K562 (cell line): ENCODE data around the gene CASP2. TPM values are rescaled to one million over a fixed set of nuclear protein-coding genes. Genes with fewer than 3 reads are reported as not detected.
A peak's percentile ranks its signal among the peaks of the same experiment; 100 is the strongest.

ENCODE experiments used
- ATAC-seq: fragments of 200-7000 bp; cut with Tn5 transposase; 3 replicates; pipeline ENCODE4 v1.9.1; 2020; ENCODE audit warnings: moderate library complexity
- BruUV-seq: library from RNA; stranded (reverse); fragments of 400-500 nt; replicated peaks from 2 replicates; lab custom pipeline; 2021; lab: Mats Ljungman, UMichigan
- CTCF ChIA-PET: fragments of 300-600 bp; formaldehyde crosslinking; extraction: SDS; loops from one replicate; lab custom pipeline; 2021; ENCODE audit warnings: low intra/inter-chr PET ratio; lab: Yijun Ruan, JAX
- POLR2A ChIA-PET: fragments of 300-600, 350-650 bp; sonication (Branson Sonifier 250); formaldehyde crosslinking; extraction: SDS; loops from one replicate; lab custom pipeline; 2021; ENCODE audit warnings: antibody characterized with exemption, inconsistent platforms; lab: Yijun Ruan, JAX
- DNase-seq, 4 experiments: peaks; one replicate each; pipeline versions ENCODE4 v3.0.0 to v3.0.0-alpha.2; 2011 to 2018; ENCODE audit warnings: low spot score in 3 of 4, mixed read lengths in 3 of 4; ENCODE audit errors: extremely low read depth in 1 of 4
- FAIRE-seq: peaks from 2 replicates; lab custom pipeline; 2011; peaks lifted over from hg19 to GRCh38; lab: Jason Lieb, UNC
- H2AFZ ChIP-seq: 2 replicates; pipeline ENCODE4 v1.6.0; 2011; ENCODE audit warnings: low read depth, low read length, control low read depth, inconsistent platforms
- H3K27ac ChIP-seq: fragments of 200-600 bp; 3 replicates; pipeline ENCODE4 v1.8.0; 2011; ENCODE audit warnings: low read depth, mild to moderate bottlenecking, control low read depth, inconsistent platforms, low read length, moderate library complexity, mixed read lengths; ENCODE audit errors: extremely low read depth
- H3K27me3 ChIP-seq, 2 experiments: fragments of 300-600 bp in 1 of 2; 2 replicates in 1 of 2; 3 replicates in 1 of 2; pipeline versions ENCODE4 v1.6.0 to v1.8.0; 2011; ENCODE audit warnings: inconsistent platforms in 2 of 2, low read length in 2 of 2, mild to moderate bottlenecking in 1 of 2, mixed read lengths in 1 of 2, moderate library complexity in 1 of 2; ENCODE audit not compliant: control insufficient read depth in 2 of 2, insufficient read depth in 2 of 2
- H3K36me3 ChIP-seq: fragments of 300-600 bp; 3 replicates; pipeline ENCODE4 v1.8.0; 2011; ENCODE audit warnings: mild to moderate bottlenecking, low read length, inconsistent platforms; ENCODE audit not compliant: control insufficient read depth, insufficient read depth
- H3K4me1 ChIP-seq, 2 experiments: fragments of 200-600 bp in 1 of 2; replicated peaks in 1 of 2; 2 replicates in 1 of 2; 3 replicates in 1 of 2; pipeline versions ENCODE4 v1.5.1 to v1.8.0; 2011; ENCODE audit warnings: inconsistent platforms in 2 of 2, low read length in 2 of 2, mild to moderate bottlenecking in 1 of 2, mixed read lengths in 1 of 2, moderate library complexity in 1 of 2; ENCODE audit not compliant: control insufficient read depth in 2 of 2, insufficient read depth in 2 of 2
- H3K4me2 ChIP-seq: 2 replicates; pipeline ENCODE4 v1.6.1; 2011; ENCODE audit warnings: low read length, control low read depth, inconsistent platforms, mixed read lengths; ENCODE audit not compliant: insufficient read depth
- H3K4me3 ChIP-seq: fragments of 200-600 bp; sonication (generic), shearing (Covaris generic); 2 replicates; pipeline ENCODE4 v1.5.1; 2016; ENCODE audit warnings: control low read depth, inconsistent platforms
- H3K79me2 ChIP-seq: fragments of 200-600 bp; 3 replicates; pipeline ENCODE4 v1.8.0; 2011; ENCODE audit warnings: low read length, inconsistent platforms; ENCODE audit not compliant: control insufficient read depth, insufficient read depth
- H3K9ac ChIP-seq, 2 experiments: 2 replicates each; pipeline versions ENCODE4 v1.6.0 to v1.6.1; 2011; ENCODE audit warnings: low read depth in 2 of 2, low read length in 2 of 2, control low read depth in 1 of 2, inconsistent platforms in 1 of 2, mild to moderate bottlenecking in 1 of 2, mixed read lengths in 1 of 2; ENCODE audit not compliant: insufficient read depth in 1 of 2
- H3K9me1 ChIP-seq: one replicate; pipeline ENCODE4 v1.6.0; 2011; ENCODE audit warnings: inconsistent platforms, mild to moderate bottlenecking, low read length, moderate library complexity; ENCODE audit not compliant: control insufficient read depth, insufficient read depth
- H3K9me3 ChIP-seq: replicated peaks from 2 replicates; pipeline ENCODE4 v1.5.1; 2011; ENCODE audit warnings: low read depth, low read length, inconsistent platforms; ENCODE audit not compliant: control insufficient read depth, insufficient read depth
- H4K20me1 ChIP-seq: replicated peaks from 2 replicates; pipeline ENCODE4 v1.6.1; 2011; ENCODE audit warnings: low read length, inconsistent platforms, mixed read lengths; ENCODE audit not compliant: control insufficient read depth, insufficient read depth
- ESRRA ChIP-seq: fragments of 450-650 bp; IDR thresholded peaks from 2 replicates; pipeline ENCODE4 v1.6.1; 2014; ENCODE audit warnings: low read depth, mild to moderate bottlenecking, moderate library complexity, borderline replicate concordance
- ETV5 ChIP-seq: sonication (generic); formaldehyde crosslinking; IDR thresholded peaks from 2 replicates; pipeline ENCODE4 v1.4.0; 2020; ENCODE audit warnings: low read depth, mild to moderate bottlenecking, missing genetic modification reagents
- GATAD2A ChIP-seq: fragments of 450-650 bp; IDR thresholded peaks from 2 replicates; pipeline ENCODE4 v1.6.1; 2017
- HSF4 ChIP-seq: fragments of 250-450 bp; sonication (Bioruptor Pico); IDR thresholded peaks from 2 replicates; pipeline ENCODE4 v2.1.2; 2022; ENCODE audit warnings: mild to moderate bottlenecking, moderate library complexity, borderline replicate concordance
- ID3 ChIP-seq, 2 experiments: fragments of 250-450 bp in 1 of 2; fragments of 450-650 bp in 1 of 2; sonication (Bioruptor Pico) in 1 of 2; IDR thresholded peaks; 2 replicates each; pipeline versions ENCODE4 v1.6.1 to v1.8.0; 2016 to 2021; ENCODE audit warnings: mild to moderate bottlenecking in 2 of 2, moderate library complexity in 2 of 2, missing compliant biosample characterization in 1 of 2, missing genetic modification characterization in 1 of 2
- MTA2 ChIP-seq: fragments of 450-650 bp; IDR thresholded peaks from 2 replicates; pipeline ENCODE4 v1.6.1; 2016; ENCODE audit warnings: low read depth
- POU5F1 ChIP-seq: fragments of 150-350 bp; IDR thresholded peaks from 2 replicates; pipeline ENCODE4 v1.6.1; 2014; ENCODE audit warnings: borderline replicate concordance, low read length, low read depth, mild to moderate bottlenecking; ENCODE audit not compliant: partially characterized antibody
- RBBP5 ChIP-seq: fragments of 200-600 bp; sonication (generic); IDR thresholded peaks from 2 replicates; pipeline ENCODE4 v1.6.1; 2012; ENCODE audit warnings: borderline replicate concordance, mild to moderate bottlenecking, low read length, control low read depth, inconsistent platforms; ENCODE audit not compliant: insufficient read depth, poor library complexity, severe bottlenecking
- RBM39 ChIP-seq: fragments of 200-400 bp; formaldehyde crosslinking; optimal IDR thresholded peaks from 2 replicates; pipeline ENCODE3; 2018; ENCODE audit warnings: low read depth, low read length
- SMC3 ChIP-seq: conservative IDR thresholded peaks from 2 replicates; pipeline ENCODE4 v1.6.1; 2011; ENCODE audit warnings: low read depth, low read length, improper control_type of control experiment; ENCODE audit not compliant: insufficient read depth
- SOX6 ChIP-seq: fragments of 450-650 bp; IDR thresholded peaks from 2 replicates; pipeline ENCODE4 v1.6.1; 2014; ENCODE audit warnings: mild to moderate bottlenecking
- SPI1 ChIP-seq: IDR thresholded peaks from 2 replicates; pipeline ENCODE4 v1.6.1; 2011; ENCODE audit warnings: low read depth, low read length, control low read depth, borderline replicate concordance
- TEAD4 ChIP-seq, 2 experiments: sonication (generic) in 1 of 2; formaldehyde crosslinking in 1 of 2; IDR thresholded peaks; 2 replicates each; pipeline versions ENCODE4 v1.6.1 to v1.8.0; 2012 to 2022; ENCODE audit warnings: borderline replicate concordance in 1 of 2, inconsistent platforms in 1 of 2, low read length in 1 of 2, mild to moderate bottlenecking in 1 of 2, missing genetic modification reagents in 1 of 2
- ZNF140 ChIP-seq: fragments of 250-450 bp; sonication (Bioruptor Pico); IDR thresholded peaks from 2 replicates; pipeline ENCODE4 v1.8.0; 2021; ENCODE audit warnings: moderate library complexity, mild to moderate bottlenecking, inconsistent platforms
- ZNF444 ChIP-seq: fragments of 250-450 bp; sonication (Bioruptor Pico); IDR thresholded peaks from 2 replicates; pipeline ENCODE4 v1.4.0; 2020; ENCODE audit warnings: mild to moderate bottlenecking, moderate library complexity
- ZNF77 ChIP-seq: fragments of 250-450 bp; sonication (Bioruptor Pico); IDR thresholded peaks from 2 replicates; pipeline ENCODE4 v1.5.0; 2020
- ZNF778 ChIP-seq: fragments of 450-650 bp; formaldehyde crosslinking; IDR thresholded peaks from 2 replicates; pipeline ENCODE4 v1.4.0; 2020; ENCODE audit warnings: mild to moderate bottlenecking, moderate library complexity
- WGBS: fragments of 100-300 bp; shearing (Covaris generic); methylation state at CpG from one replicate; pipeline ENCODE4 v1.1.6; 2016; ENCODE audit warnings: low coverage, mixed read lengths; ENCODE audit not compliant: insufficient coverage; ENCODE audit errors: missing lambda C conversion rate; 5-methylcytosine and 5-hydroxymethylcytosine counted together
- in situ Hi-C: fragments of 300-500 bp; cut with MboI; formaldehyde crosslinking; loops from 4 replicates; pipeline ENCODE4 v1.15.0; 2018; ENCODE audit warnings: inconsistent platforms, mixed read lengths
- intact Hi-C: fragments of 100-400 bp; cut with micrococcal nuclease; formaldehyde crosslinking; loops from 2 replicates; pipeline ENCODE4 v1.14.2; 2022
- polyA plus RNA-seq, 8 experiments: library from polyadenylated mRNA; depleted of rRNA in 4 of 8; stranded (reverse) in 5 of 8; unstranded in 3 of 8; fragments of >200 nt; fragmentation: Nextera tagmentation in 2 of 8; fragmentation: Illumina TruSeq in 1 of 8; extraction: Ambion mirVana in 2 of 8; extraction: Trizol in 1 of 8; gene quantifications; 2 replicates each; pipeline versions ENCODE4 v1.2.1 to v1.2.3, GENCODE V29; 2011 to 2014; ENCODE audit warnings: inconsistent platforms in 1 of 8, missing spikeins in 1 of 8
- total RNA-seq, 7 experiments: library from RNA; depleted of rRNA in 6 of 7; stranded (reverse); fragments of >200 nt in 6 of 7; fragmentation: Illumina TruSeq in 2 of 7; extraction: Trizol in 2 of 7; gene quantifications; 2 replicates each; pipeline versions ENCODE4 v1.2.1 to v1.2.3, GENCODE V29; 2011 to 2021; ENCODE audit warnings: low replicate concordance in 1 of 7

Gene CASP2
- total and polyA plus RNA-seq, 9 of the 15 experiments (the other 6 are each of a cell fraction or from before 2014, with no cell fraction given) = 18.8 to 64.9 (median 24.1) TPM

- Histone ChIP-seq H3K36me3 (peaks cover 97% of the 10 kb centered on the region), H4K20me1 (peaks cover 4% of the 10 kb centered on the region; the same call in 1 of the 2 replicates), H2AFZ (no peak overlapping the region), H3K79me2 (0 out of 3 replicates have a peak, but pooled peaks cover 13% of the 10 kb centered on the region), H3K4me3 (no peak overlapping the region), H3K4me2 (no peak overlapping the region), H3K27ac (no peak overlapping the region), H3K4me1 (peaks cover 0 to 16% of the 10 kb centered on the region in 2 experiments; a peak in 2 of 5 replicates), H3K9me3 (no peaks in the 10 kb centered on the region), H3K9me1 (no peaks in the 10 kb centered on the region), H3K9ac (no peak overlapping the region), H3K27me3 (no peaks in the 10 kb centered on the region)
- DNase-seq (peak; percentile 61 to 67 (median 63)), ATAC-seq (peak; percentile 90), FAIRE-seq (peak; percentile 56)
- 75% methylated on average over 8 of the region's 8 CpGs for WGBS
- ChIA-PET CTCF (interaction anchor here (0.6 to 1.2 kb wide), 4 partner anchors 57 to 716 kb away, joined by 3 to 5 read pairs (median 4); no protein-coding TSS in a partner anchor), POLR2A (interaction anchor here (1.0 to 1.6 kb wide), 4 partner anchors 10 to 60 kb away, joined by 3 to 6 read pairs (median 5); partner anchors contain the start of genes CASP2 and CLCN1)
- in situ Hi-C loops (loop anchor here (10.0 kb wide), 2 partner anchors 55 to 285 kb away; no protein-coding TSS in a partner anchor), intact Hi-C loops (no loop called here)
- BruUV-seq = no TSS peak
- TF ChIP-seq ESRRA = no peak
- no peak for TF ChIP-seq ID3 (CRISPR knock-in tag; IDR thresholded peaks at IDR 0.05)
- no peak for TF ChIP-seq ID3 (tag; IDR thresholded peaks at IDR 0.05)
- TF ChIP-seq ZNF140 = no peak
- no peak for TF ChIP-seq ZNF778 (CRISPR knock-in tag)
- no peak for TF ChIP-seq TEAD4 (IDR thresholded peaks at IDR 0.05; ENCODE audit: low read length)
- no peak for TF ChIP-seq TEAD4 (CRISPR knock-in tag; IDR thresholded peaks at IDR 0.05; ENCODE audit: borderline replicate concordance)
- no peak for TF ChIP-seq RBBP5
- TF ChIP-seq MTA2 = no peak
- no peak for TF ChIP-seq GATAD2A
- no peak for TF ChIP-seq ETV5 (CRISPR knock-in tag)
- TF ChIP-seq SPI1 = no peak
- no peak for TF ChIP-seq RBM39
- TF ChIP-seq HSF4 = no peak
- peak; percentile 48 for TF ChIP-seq SMC3
- no peak for TF ChIP-seq ZNF444 (CRISPR knock-in tag)
- no peak for TF ChIP-seq SOX6
- no peak for TF ChIP-seq ZNF77 (CRISPR knock-in tag)
- TF ChIP-seq POU5F1 = no peak
Measured at GRCh38 chr7:143299840-143300239, 11.7 kb downstream of the CASP2 start.
